Stimulated activated CD4-positive, alpha-beta T cell treated with anti-CD3 and anti-CD28 coated beads, Interleukin-4, amount 100 ng/mL, for 1 hour (primary cell): ENCODE measurements around the gene SMYD3.
"Not testable (repeated sequence)": the region's sequence is repeated elsewhere in the genome, so short reads cannot be mapped to it uniquely, and the experiment has no call there.

Experiments used
- DNase-seq: peaks from one replicate; pipeline ENCODE4 v3.0.0-alpha.2; 2020

The SMYD3 gene

GRCh38 chr1:246083416-246083815, 423.7 kb downstream of the SMYD3 start:
- no peak for DNase-seq

DNA sequence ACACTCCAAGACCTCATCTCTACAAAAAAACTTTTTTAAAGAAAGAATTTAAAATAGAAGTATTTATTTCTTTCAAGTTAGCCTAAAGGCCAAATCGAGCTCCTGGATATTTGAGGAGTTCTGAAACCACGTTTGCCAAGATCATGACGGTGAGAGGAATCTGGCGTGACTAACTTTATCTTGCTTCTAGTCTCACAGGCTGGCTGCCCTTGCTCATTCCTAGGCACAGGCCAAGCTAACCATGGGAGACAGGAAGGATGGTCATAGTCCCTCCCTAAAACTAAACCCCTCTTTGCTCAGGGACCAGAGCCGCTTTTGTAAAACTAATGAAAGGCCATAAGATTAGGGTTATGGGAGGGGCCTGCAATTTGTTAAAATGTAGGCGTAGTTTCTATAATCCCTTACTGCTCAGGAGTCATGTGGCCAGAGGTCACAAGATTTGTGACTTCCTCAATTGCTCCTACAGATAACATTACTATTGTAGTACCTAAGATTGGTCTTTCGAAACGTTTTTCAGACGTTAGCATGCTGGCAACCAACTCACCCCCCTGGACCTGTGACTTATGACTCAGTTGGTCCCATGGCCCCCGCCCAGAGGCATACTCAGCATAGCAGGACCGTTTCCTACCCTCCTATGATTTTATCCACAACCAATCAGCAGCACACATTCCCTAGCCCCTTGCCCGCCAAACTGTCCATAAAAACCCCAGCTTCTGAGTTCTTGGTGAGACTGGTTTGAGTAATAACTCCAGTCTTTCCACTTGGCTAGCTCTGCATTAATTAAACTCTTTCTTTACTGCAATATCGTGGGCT, 425.0 kb downstream of the SMYD3 start:
- no peak for DNase-seq

- no peak for DNase-seq
These were observed 425.9 kb downstream of the SMYD3 start for GRCh38 chr1:246081138-246081702.

GRCh38 chr1:246080031-246080430, 427.0 kb downstream of the SMYD3 start:
- no peak for DNase-seq

- DNase-seq: no peak
These were observed 428.2 kb downstream of the SMYD3 start for GRCh38 chr1:246078888-246079252.

DNA sequence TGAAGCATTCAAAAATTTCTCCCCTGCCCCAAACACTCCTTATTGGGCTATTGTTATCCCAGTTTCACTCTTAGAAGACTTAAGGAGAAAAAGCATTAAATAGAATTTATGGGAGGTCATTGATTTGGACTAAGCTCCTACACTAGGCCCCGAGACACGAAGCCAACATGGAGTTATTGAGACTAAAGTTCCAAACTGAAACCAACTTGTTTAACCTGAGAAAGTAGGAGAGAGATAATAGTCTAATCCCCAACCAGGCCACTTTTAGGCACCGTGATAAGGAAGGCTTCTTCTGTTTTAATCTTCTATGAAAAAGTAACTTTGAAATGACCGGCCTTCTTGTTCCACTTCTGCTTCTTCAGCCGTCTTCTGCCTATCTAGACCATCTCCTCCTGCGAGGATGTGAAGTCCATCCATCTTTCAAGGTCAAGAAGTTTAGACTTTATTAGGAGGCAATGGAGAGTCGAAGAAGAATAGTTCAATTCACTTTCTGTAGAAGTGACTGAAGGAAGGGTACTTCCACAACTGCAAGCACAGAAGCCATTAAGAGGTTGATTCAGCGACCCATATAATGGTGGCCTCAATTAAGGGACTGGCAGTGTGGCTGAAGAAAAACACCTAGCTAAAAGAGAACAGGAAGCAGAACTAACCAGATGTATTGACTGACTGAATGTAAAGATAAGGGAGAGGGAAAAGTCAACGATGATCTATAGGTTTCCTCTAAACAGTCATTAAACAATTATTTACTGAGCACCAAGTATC, 428.8 kb downstream of the SMYD3 start:
- no peak for DNase-seq

DNA sequence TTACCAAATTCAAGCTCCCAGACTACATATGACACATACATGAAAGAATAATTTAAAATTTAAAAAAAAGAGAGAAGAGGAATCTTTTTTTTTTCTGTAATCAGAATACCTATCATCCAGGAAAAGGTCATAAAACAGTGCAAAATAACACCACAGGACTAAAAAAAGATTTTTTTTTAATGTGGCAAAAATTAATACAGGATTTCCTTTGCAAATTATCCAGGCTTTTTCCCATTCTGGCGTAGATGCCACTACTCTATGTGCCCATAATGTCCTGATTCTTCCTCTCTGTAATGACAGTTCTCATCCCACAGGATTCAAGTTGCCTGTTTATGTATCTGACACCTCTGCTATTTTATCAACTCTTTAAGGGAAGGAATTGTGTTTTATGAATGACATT, 429.6 kb downstream of the SMYD3 start:
- DNase-seq: no peak

DNA sequence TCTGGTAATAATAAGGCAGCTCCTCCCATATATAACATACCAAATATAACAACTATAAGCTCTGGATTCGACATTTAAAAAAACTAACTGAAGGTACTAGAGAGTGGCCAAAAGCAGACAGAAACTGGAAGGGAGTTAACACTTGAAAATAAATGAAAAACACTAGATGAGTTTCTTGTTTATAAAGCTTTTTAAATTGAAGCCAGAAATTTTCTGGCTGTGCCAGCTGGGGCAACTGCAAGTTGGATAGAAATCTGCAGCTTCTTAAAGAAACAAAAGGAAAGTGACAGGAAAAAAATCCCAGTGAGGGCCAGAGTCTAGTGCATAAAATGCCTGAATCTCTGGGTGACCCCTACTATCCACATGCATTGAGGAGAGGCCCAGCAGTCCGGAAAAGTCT, 432.7 kb downstream of the SMYD3 start:
- DNase-seq: no peak

DNA sequence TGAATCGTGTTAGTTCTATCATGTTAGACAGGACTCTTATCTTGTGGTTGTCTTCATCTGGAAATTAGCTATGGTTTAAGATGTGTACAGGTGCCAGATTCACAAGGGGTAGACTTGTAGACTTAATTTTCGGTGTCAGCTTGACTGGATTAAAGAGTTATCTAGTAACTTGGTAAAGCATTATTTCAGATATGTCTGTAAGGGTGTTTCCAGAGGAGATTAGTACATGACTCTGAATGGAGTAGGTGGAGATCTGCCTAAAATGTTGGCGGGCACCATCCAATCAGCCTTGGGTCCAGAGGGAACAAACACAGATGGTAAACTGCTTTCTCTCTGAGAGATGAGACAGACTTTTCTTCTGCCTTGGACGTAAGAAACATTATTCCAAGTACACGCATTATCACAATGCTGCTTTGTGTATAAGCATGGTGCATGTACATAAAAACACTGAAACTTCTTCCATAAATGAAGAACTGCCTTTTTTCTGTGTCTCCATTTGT, 434.6 kb downstream of the SMYD3 start:
- no peak for DNase-seq

DNA sequence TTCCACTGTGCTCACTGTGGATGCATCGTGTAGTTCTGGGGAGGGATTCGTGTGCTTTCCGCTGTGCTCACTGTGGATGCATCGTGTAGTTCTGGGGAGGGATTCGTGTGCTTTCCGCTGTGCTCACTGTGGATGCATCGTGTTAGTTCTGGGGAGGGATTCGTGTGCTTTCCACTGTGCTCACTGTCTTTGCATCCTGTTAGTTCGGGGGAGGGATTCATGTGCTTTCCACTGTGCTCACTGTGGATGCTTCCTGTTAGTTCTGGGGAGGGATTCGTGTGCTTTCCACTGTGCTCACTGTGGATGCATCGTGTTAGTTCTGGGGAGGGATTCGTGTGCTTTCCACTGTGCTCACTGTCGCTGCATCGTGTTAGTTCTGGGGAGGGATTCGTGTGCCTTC, 435.1 kb downstream of the SMYD3 start:
- DNase-seq: not testable (repeated sequence)

DNA sequence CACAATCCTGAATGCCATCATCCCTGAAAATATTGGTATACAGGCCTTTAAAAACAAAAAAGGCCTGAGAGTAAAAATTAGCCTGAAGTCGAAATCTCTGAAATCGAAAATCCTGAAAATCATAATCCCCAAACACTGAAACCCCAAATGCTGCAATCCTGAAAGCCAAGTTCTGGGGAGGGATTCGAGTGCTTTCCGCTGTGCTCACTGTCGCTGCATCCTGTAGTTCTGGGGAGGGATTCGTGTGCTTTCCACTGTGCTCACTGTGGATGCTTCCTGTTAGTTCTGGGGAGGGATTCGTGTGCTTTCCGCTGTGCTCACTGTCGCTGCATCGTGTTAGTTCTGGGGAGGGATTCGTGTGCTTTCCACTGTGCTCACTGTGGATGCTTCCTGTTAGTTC, 435.5 kb downstream of the SMYD3 start:
- not testable (repeated sequence) for DNase-seq

DNA sequence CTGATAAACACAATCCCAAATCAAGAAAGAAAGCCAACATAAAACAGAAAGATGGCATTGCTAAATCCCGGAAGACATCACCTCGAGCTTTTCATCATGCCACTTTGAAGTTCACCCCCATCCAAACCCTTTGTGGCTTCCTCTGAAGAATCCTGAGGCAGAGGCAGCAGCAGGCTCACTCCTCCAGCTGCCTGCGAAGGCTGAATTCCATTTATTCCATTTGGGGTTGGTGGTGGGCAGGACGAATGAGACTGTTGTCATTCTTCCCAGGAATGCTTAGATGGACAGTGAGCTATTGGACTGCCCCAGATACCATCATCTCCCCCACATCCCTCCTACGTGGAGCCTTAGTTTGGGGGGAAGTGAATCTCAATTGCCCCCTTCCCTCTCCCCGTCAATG, 437.5 kb downstream of the SMYD3 start:
- DNase-seq: no peak

- no peak for DNase-seq
These were observed 438.2 kb downstream of the SMYD3 start for GRCh38 chr1:246068619-246069509.

DNA sequence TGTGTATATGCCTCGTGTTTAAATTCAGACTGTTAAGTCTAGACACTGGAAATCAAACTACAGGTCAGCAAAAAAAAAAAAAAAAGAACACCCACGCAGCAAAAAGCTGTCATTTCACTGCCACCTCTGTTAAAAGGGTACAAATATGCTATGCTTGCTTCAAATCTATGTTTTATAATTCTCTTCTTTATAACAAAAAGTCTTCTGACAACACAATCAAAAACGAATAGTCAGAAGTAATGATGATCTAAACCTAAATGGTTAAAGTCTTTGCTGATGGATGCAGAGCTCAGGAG, 438.9 kb downstream of the SMYD3 start:
- DNase-seq: no peak

DNA sequence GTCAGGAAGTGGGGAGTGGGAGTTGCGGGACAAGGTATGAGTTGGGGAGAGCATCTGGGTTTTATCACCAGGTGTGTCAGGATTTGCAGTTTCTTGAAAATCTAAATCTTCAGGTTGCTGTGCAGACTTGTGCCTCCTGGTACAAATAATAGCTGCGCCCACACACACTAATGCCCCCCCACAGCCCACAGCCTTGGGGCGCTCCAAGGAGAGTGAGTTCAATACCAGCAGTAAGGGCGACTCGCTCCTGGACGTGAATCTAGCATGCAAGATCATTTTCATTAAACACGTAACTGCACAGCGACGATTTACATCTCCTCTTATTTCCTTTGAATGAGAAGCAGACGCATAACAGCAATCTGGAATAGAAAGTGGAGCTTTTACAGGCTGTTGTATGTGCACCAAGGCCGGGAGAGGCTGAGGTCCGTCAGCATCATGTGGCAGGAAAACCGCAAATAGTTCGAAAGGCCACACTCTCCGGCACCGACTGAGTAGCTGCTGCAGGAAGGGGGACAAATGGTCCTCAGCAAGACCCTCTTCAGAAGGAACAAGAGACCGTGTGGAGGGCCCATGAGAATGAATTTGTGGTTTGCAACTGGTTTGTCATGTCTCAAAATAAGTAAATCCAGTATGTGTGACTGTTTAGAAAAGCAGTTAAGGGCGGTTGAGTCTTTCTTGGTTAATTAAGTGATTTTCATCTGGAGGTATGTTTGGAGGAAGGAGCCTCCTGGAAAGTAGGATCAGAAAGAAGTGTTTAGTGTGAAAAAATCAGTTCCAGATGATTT, 439.5 kb downstream of the SMYD3 start:
- no peak for DNase-seq

- DNase-seq: no peak
These were observed 440.5 kb downstream of the SMYD3 start for GRCh38 chr1:246066573-246066972.

- no peak for DNase-seq
These were observed 441.5 kb downstream of the SMYD3 start for GRCh38 chr1:246065592-246065991.

- DNase-seq: no peak
These were observed 442.2 kb downstream of the SMYD3 start for GRCh38 chr1:246064891-246065290.

GRCh38 chr1:246063013-246063616, 444.0 kb downstream of the SMYD3 start:
- no peak for DNase-seq

GRCh38 chr1:246058466-246058865, 448.6 kb downstream of the SMYD3 start:
- no peak for DNase-seq

DNA sequence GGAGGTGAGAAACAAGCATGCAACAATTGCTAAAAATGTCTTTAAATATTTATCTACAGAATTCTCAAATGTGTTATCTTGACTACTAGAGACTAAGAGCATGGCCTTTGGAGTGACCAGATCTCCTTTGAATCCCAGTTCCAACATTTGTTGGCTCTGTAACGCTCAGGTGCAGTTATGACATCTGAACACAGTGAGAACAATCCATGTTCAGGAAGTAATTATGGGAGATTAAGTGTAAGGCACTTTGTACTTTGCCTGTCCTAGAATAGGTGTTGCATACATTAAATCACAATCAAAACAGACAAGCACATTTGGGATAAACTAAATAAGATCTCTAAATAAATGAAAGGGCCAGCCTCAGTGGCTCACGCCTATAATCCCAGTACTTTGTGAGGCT, 454.5 kb downstream of the SMYD3 start:
- DNase-seq: no peak
